GM06990 (cell line): ENCODE measurements around the gene NT5C3A.

ENCODE experiments used
- DNase-seq: peaks from one replicate; pipeline ENCODE4 v3.0.0-alpha.2; 2011; ENCODE audit not compliant: insufficient read length; ENCODE audit errors: extremely low read depth
- H3K27me3 ChIP-seq: replicated peaks from 2 replicates; pipeline ENCODE4 v1.6.0; 2011; ENCODE audit warnings: low read length; ENCODE audit not compliant: control insufficient read depth, insufficient read depth
- H3K36me3 ChIP-seq: 2 replicates; pipeline ENCODE4 v1.5.1; 2011; ENCODE audit warnings: low read length; ENCODE audit not compliant: control insufficient read depth, insufficient read depth
- H3K4me3 ChIP-seq: replicated peaks from 2 replicates; pipeline ENCODE4 v1.5.1; 2011; ENCODE audit warnings: low read depth, mild to moderate bottlenecking, control low read depth, low read length
- TF ChIP-seq, protein P1 (sequence below): IDR thresholded peaks from 2 replicates; pipeline ENCODE4 v1.5.1; 2011; ENCODE audit warnings: low read length, control low read depth, mild to moderate bottlenecking, inconsistent platforms; ENCODE audit not compliant: insufficient read depth, poor library complexity, severe bottlenecking

Gene NT5C3A

GRCh38 chr7:33062023-33062781 is at the start of gene NT5C3A:
Gene NT5C3A, minus strand, starts transcription at chr7:33062776. Its CDS starts 71 bp downstream, at chr7:33062705.
- TF ChIP-seq, protein P1, sequence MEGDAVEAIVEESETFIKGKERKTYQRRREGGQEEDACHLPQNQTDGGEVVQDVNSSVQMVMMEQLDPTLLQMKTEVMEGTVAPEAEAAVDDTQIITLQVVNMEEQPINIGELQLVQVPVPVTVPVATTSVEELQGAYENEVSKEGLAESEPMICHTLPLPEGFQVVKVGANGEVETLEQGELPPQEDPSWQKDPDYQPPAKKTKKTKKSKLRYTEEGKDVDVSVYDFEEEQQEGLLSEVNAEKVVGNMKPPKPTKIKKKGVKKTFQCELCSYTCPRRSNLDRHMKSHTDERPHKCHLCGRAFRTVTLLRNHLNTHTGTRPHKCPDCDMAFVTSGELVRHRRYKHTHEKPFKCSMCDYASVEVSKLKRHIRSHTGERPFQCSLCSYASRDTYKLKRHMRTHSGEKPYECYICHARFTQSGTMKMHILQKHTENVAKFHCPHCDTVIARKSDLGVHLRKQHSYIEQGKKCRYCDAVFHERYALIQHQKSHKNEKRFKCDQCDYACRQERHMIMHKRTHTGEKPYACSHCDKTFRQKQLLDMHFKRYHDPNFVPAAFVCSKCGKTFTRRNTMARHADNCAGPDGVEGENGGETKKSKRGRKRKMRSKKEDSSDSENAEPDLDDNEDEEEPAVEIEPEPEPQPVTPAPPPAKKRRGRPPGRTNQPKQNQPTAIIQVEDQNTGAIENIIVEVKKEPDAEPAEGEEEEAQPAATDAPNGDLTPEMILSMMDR: no peak

DNA sequence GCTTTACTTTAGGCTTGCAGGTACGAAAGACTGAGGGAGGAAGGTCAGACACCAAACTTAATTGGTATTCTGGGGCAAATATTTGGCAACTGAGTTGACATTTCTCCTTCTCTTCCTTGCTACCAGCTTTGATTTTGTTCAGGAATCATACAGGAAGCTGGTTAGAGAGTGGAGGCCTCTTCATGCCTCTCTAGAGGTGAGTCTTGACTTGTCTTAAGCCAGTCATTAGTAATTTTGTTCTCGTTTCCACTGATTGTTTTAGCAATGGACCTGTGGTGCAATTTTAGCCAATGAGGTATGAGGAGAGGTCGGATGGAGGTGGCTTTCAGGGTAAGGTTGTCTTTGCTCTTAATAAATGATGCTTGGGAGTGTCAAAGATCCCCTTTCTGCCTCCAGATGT is 49.0 kb upstream of the NT5C3A start:
- TF ChIP-seq, protein P1: no peak
- DNase-seq: no peak
- Histone ChIP-seq H3K27me3 (no peaks in the 10 kb centered on the region), H3K36me3 (no peaks in the 10 kb centered on the region), H3K4me3 (no peak overlapping the region)

More at GRCh38 chr7:33062023-33062781, at the start of gene NT5C3A:
- no peak for DNase-seq
- Histone ChIP-seq H3K27me3 (no peaks in the 10 kb centered on the region), H3K36me3 (peaks cover under 1% of the 10 kb centered on the region; the same call in 1 of the 2 replicates), H3K4me3 (peak within 1 kb of the TSS; percentile 76)

GRCh38 chr7:33109758-33110238 is 47.2 kb upstream of the NT5C3A start:
- H3K27me3 ChIP-seq: no peaks in the 10 kb centered on the region
- DNase-seq: no peak
- no peaks in the 10 kb centered on the region for H3K36me3 ChIP-seq
- peak overlapping the region; percentile 65 for H3K4me3 ChIP-seq
- TF ChIP-seq, protein P1: no peak

DNA sequence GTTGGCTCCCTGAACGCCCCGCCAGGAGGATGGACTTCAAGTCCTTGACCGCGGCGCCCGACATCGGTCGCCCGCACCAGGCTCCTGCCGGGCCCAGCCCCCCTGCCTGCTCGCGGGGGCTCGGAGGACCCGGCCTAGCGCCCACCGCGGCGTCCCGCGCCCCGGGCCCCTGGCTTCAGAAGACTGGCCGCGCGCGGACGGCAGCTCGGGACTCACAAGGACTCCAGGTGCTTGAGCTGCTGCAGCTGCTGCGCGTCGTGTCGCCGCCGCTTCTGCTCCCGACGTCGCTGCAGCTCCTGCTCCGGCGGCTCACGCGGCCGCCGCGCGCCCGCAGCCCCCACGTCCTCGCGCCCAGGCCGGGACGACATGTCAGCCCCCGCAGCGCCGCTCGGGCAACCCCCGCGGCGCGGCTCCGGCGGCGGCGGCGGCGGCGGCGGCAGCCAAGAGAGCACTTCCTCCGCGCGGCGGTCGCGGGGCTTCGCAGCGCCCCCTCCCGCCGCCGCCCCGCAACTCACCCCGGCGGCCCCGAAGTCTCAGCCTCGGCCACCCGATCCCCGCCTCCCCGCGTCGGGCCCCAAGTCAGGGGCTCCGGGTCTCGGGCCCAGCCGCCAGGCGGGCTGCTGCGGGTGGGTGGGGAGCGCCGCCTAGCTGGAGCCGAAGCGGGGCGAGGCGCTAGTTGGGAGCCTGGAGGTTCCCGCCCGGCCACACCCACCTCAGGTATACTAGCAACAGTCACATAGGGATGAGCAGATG is 46.6 kb upstream of the NT5C3A start, which contains the start of gene RP9:
RP9 (minus strand) TSS at position 400 of the 753 bp plus-strand sequence; CDS start at position 368, 32 bp downstream.
- TF ChIP-seq, protein P1: peak; percentile 21
- peak within 1 kb of the TSS; percentile 88 for H3K4me3 ChIP-seq
- no peaks in the 10 kb centered on the region for H3K36me3 ChIP-seq

DNA sequence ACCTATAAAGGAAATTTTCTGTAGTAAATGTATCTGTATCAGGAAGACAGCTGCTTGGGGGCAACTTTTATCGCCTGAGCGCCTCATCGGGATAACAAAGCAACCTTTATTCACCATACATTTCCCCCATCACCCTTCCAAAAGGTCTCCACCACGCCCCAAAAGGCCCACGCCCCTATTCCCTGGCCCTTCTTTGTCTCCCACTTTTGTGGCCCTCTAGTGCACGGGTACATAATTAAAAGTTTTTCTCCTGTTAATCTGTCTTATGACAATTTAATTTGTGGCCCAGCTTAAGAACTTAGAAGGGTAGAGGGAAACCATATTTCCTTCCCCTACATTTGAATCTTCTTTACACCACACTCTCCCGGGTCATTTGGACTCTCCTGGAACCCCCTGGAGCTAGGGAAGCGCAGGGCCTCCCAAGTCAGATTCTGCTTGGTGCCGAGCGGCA is 46.0 kb upstream of the NT5C3A start:
- no peak for DNase-seq
- Histone ChIP-seq H3K27me3 (no peaks in the 10 kb centered on the region), H3K4me3 (peak overlapping the region; percentile 88), H3K36me3 (no peaks in the 10 kb centered on the region)
- TF ChIP-seq, protein P1: peak; percentile 2

More for the DNA sequence above, 46.6 kb upstream of the NT5C3A start, which contains the start of gene RP9:
- no peaks in the 10 kb centered on the region for H3K27me3 ChIP-seq
- DNase-seq: peak; percentile 87
